Muscle of leg (tissue), 11 donors: Measurements from ENCODE around the gene IL22RA2. TPM values are rescaled to one million over a fixed set of nuclear protein-coding genes. Genes with fewer than 3 reads are reported as not detected.

Experiments used
- DNase-seq: peaks from one replicate; pipeline ENCODE4 v3.0.0; 2013
- H3K27ac ChIP-seq: one replicate; pipeline ENCODE4 v1.5.1; 2013; ENCODE audit warnings: mild to moderate bottlenecking, low read length, control low read depth
- H3K27me3 ChIP-seq: one replicate; pipeline ENCODE4 v1.6.1; 2013; ENCODE audit warnings: low read length; ENCODE audit not compliant: control insufficient read depth, insufficient read depth
- H3K36me3 ChIP-seq: one replicate; pipeline ENCODE4 v1.6.1; 2013; ENCODE audit warnings: low read length; ENCODE audit not compliant: control insufficient read depth, insufficient read depth
- H3K4me1 ChIP-seq: one replicate; pipeline ENCODE4 v1.6.1; 2013; ENCODE audit warnings: low read length; ENCODE audit not compliant: control insufficient read depth, insufficient read depth
- H3K4me3 ChIP-seq: one replicate; pipeline ENCODE4 v1.5.1; 2013; ENCODE audit warnings: low read length, control low read depth
- H3K9me3 ChIP-seq: replicated peaks from 2 replicates; pipeline ENCODE4 v1.6.1; 2013; ENCODE audit warnings: low read depth, low read length; ENCODE audit not compliant: control insufficient read depth
- WGBS: methylation state at CpG from one replicate; pipeline ENCODE4 v1.1.5; 2013; ENCODE audit warnings: missing lambda C conversion rate; ENCODE audit not compliant: insufficient coverage; 5-methylcytosine and 5-hydroxymethylcytosine counted together
- polyA plus RNA-seq, 8 donors: library from polyadenylated mRNA; unstranded; fragments of 120-200 nt; gene quantifications; one replicate each; pipeline versions ENCODE4 v1.2.1 to v1.2.3, GENCODE V29; 2013; ENCODE audit warnings: inconsistent platforms in 1 of 8, low replicate concordance in 1 of 8; ENCODE audit not compliant: insufficient read length in 8 of 8, insufficient read depth in 1 of 8
- total RNA-seq: library from RNA; stranded (reverse); fragments of 120-200 nt; gene quantifications from one replicate; pipeline ENCODE4 v1.2.4, GENCODE V29; 2013

The IL22RA2 gene
- total and polyA plus RNA-seq, 9 donors, result 0.23 TPM; not detected in 8

GRCh38 chr6:137156650-137157049 lies 16.8 kb downstream of the IL22RA2 start:
- WGBS, result no CpG with 5 or more reads among the region's 1 CpG
- DNase-seq, result no peak

DNA sequence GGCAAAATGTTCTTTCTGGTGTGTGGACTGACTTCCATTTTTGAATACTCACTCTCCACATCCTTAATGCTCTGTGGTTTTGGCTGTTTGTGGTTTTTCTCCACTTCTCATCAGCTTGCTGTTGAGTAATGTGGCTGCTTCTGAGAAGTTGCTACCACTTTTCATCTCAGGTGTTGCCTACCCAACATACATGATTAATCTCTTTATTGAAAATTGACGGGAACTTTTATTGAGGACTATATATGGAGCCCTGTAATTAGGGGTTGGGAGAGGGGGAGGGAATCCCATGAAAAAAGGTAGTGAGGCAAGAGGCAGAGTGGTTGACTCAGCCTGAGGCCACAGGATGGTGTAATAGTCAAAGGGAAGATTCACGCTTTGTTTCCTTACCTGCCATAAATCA lies 17.6 kb downstream of the IL22RA2 start:
- H3K36me3 ChIP-seq, result no peaks in the 10 kb centered on the region
- H3K27me3 ChIP-seq, result no peaks in the 10 kb centered on the region
- no peak overlapping the region for H3K4me3 ChIP-seq
- H3K9me3 ChIP-seq, result peaks cover 4% of the 10 kb centered on the region
- H3K4me1 ChIP-seq, result no peaks in the 10 kb centered on the region
- no CpG with 5 or more reads among the region's 2 CpGs for WGBS
- peak; percentile 11 for DNase-seq
- H3K27ac ChIP-seq, result no peak overlapping the region

More at GRCh38 chr6:137156650-137157049, 16.8 kb downstream of the IL22RA2 start:
- H3K27me3 ChIP-seq, result no peaks in the 10 kb centered on the region
- H3K36me3 ChIP-seq, result no peaks in the 10 kb centered on the region
- no peak overlapping the region for H3K27ac ChIP-seq
- H3K4me3 ChIP-seq, result no peak overlapping the region
- peaks cover 2% of the 10 kb centered on the region for H3K9me3 ChIP-seq
- no peaks in the 10 kb centered on the region for H3K4me1 ChIP-seq

- Histone ChIP-seq H3K27ac (no peak overlapping the region), H3K27me3 (no peaks in the 10 kb centered on the region), H3K4me3 (no peak overlapping the region), H3K36me3 (no peaks in the 10 kb centered on the region), H3K9me3 (peaks cover 4% of the 10 kb centered on the region), H3K4me1 (no peaks in the 10 kb centered on the region)
- no CpG with 5 or more reads among the region's 3 CpGs for WGBS
- DNase-seq, result no peak
Measured at GRCh38 chr6:137150072-137150471, 23.4 kb downstream of the IL22RA2 start.

- Histone ChIP-seq H3K9me3 (peaks cover 4% of the 10 kb centered on the region), H3K27me3 (no peaks in the 10 kb centered on the region), H3K27ac (no peak overlapping the region), H3K36me3 (no peaks in the 10 kb centered on the region), H3K4me1 (no peaks in the 10 kb centered on the region), H3K4me3 (no peak overlapping the region)
- no peak for DNase-seq
- WGBS, result 80% methylated on average over 1 of the region's 1 CpG
Measured at GRCh38 chr6:137149035-137149393, 24.4 kb downstream of the IL22RA2 start.

DNA sequence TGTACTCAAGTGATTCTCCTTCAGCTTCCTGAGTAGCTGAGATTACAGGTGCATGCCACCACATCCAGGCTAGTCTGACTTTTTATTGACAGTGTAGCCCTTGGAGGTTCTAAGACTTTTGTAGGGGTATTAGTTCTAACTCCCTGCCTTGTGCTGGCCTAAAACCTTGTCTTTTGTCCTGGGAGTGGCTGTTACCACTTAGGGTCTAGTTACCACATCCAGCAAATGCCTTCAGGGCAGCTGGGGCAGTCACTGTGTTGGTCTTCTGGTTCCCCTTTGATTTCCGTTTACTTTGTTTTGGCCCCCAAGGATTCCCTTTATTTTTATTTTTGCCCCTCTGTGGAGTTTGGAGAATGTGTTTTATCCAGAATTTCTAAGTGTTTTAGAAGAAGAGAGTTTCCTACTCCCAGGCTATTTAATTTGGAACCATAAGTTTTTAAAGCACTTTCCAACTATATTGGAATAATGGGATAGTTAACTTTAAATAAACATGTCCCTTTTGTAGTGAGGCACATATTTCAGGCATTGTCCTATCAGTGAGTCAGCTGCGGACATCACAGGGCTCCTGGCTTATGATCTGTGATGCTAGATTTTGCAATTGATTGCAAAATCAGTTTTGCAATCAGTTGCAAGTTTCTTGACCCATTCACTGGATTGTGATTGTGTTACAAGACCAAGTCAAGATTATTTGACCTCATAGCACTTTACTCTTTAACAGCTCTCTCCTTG lies 25.0 kb downstream of the IL22RA2 start:
- no peaks in the 10 kb centered on the region for H3K4me1 ChIP-seq
- H3K4me3 ChIP-seq, result no peak overlapping the region
- peaks cover 4% of the 10 kb centered on the region for H3K9me3 ChIP-seq
- no peaks in the 10 kb centered on the region for H3K27me3 ChIP-seq
- no peak overlapping the region for H3K27ac ChIP-seq
- no peaks in the 10 kb centered on the region for H3K36me3 ChIP-seq
- no peak for DNase-seq
- WGBS, result no CpG with 5 or more reads among the region's 2 CpGs

DNA sequence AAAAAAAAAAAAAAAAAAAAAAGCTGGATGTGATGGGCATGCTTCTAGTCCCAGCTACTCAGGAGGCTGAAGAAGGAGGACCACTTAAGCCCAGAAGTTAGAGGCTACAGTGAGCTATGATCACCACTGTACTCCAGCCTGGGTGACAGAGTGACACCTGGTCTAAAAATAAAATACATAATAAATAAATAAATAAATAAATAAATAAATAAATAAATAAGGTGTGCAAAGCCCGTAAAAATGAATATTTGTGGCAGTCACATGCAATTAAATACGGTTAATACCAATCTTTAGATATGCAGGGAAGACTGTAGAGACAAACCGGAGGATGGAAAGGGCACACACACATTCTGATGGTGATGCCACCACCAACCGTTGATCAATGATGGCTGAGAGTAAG lies 26.2 kb downstream of the IL22RA2 start:
- Histone ChIP-seq H3K4me1 (no peaks in the 10 kb centered on the region), H3K9me3 (peaks cover 2% of the 10 kb centered on the region), H3K4me3 (no peak overlapping the region), H3K36me3 (no peaks in the 10 kb centered on the region), H3K27me3 (no peaks in the 10 kb centered on the region), H3K27ac (no peak overlapping the region)
- 100% methylated on average over 1 of the region's 4 CpGs for WGBS
- DNase-seq, result no peak

GRCh38 chr6:137146206-137146605 lies 27.2 kb downstream of the IL22RA2 start:
- Histone ChIP-seq H3K4me3 (no peak overlapping the region), H3K27me3 (no peaks in the 10 kb centered on the region), H3K4me1 (no peaks in the 10 kb centered on the region), H3K36me3 (no peaks in the 10 kb centered on the region), H3K9me3 (peaks cover 2% of the 10 kb centered on the region), H3K27ac (no peak overlapping the region)
- WGBS, result 68% methylated on average over 3 of the region's 4 CpGs
- no peak for DNase-seq

DNA sequence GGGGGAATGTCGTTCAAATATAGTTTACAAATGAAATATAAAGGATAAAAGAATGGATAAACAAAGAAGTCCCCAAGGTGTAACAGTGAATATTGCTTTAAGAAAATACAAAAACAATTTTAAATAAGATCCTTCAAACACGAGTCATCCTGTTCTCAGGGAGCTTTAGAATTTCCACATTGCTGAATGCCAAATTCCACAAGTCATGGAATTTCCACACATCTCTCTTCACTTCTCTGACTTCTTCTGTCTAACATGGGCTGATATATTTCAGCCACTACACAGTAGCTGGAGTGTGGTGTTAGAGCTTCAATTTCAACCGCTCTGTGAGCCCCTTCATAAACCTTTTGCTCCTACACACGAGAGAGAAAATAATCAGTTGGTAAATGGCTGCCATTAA lies 28.0 kb downstream of the IL22RA2 start:
- H3K9me3 ChIP-seq, result no peaks in the 10 kb centered on the region
- H3K27ac ChIP-seq, result no peak overlapping the region
- no peaks in the 10 kb centered on the region for H3K27me3 ChIP-seq

GRCh38 chr6:137136065-137136464 lies 37.4 kb downstream of the IL22RA2 start:
- no CpG with 5 or more reads among the region's 1 CpG for WGBS
- H3K27ac ChIP-seq, result no peak overlapping the region
- no peak overlapping the region for H3K4me3 ChIP-seq
- peaks cover 10% of the 10 kb centered on the region for H3K9me3 ChIP-seq
- DNase-seq, result no peak
- H3K36me3 ChIP-seq, result no peaks in the 10 kb centered on the region
- H3K4me1 ChIP-seq, result no peaks in the 10 kb centered on the region
- H3K27me3 ChIP-seq, result no peaks in the 10 kb centered on the region

More for the DNA sequence above, 28.0 kb downstream of the IL22RA2 start:
- Histone ChIP-seq H3K4me3 (no peak overlapping the region), H3K36me3 (no peaks in the 10 kb centered on the region), H3K4me1 (no peaks in the 10 kb centered on the region)
- DNase-seq, result no peak
- 20% methylated on average over 1 of the region's 4 CpGs for WGBS

- Histone ChIP-seq H3K9me3 (peaks cover 10% of the 10 kb centered on the region), H3K36me3 (no peaks in the 10 kb centered on the region), H3K27me3 (no peaks in the 10 kb centered on the region), H3K4me1 (no peaks in the 10 kb centered on the region), H3K27ac (no peak overlapping the region), H3K4me3 (no peak overlapping the region)
- no peak for DNase-seq
- no CpG with 5 or more reads among the region's 1 CpG for WGBS
Measured at GRCh38 chr6:137134483-137134882, 39.0 kb downstream of the IL22RA2 start.

GRCh38 chr6:137133122-137133521 lies 40.3 kb downstream of the IL22RA2 start:
- no peaks in the 10 kb centered on the region for H3K27me3 ChIP-seq
- H3K4me3 ChIP-seq, result no peak overlapping the region
- peaks cover 10% of the 10 kb centered on the region for H3K9me3 ChIP-seq
- no peaks in the 10 kb centered on the region for H3K4me1 ChIP-seq
- WGBS, result 100% methylated on average over 1 of the region's 3 CpGs
- DNase-seq, result no peak
- no peak overlapping the region for H3K27ac ChIP-seq
- no peaks in the 10 kb centered on the region for H3K36me3 ChIP-seq
